Hematopoietic multipotent progenitor cell treated with erythropoietin and hydrocortisone succinate and interleukin-3 and kit ligand, for 15 days (in vitro differentiated cells): ENCODE data around the gene RCE1.

Experiments used
- DNase-seq: peaks from one replicate; pipeline ENCODE4 v3.0.0-alpha.2; 2015; ENCODE audit warnings: low spot score

The RCE1 gene

DNA sequence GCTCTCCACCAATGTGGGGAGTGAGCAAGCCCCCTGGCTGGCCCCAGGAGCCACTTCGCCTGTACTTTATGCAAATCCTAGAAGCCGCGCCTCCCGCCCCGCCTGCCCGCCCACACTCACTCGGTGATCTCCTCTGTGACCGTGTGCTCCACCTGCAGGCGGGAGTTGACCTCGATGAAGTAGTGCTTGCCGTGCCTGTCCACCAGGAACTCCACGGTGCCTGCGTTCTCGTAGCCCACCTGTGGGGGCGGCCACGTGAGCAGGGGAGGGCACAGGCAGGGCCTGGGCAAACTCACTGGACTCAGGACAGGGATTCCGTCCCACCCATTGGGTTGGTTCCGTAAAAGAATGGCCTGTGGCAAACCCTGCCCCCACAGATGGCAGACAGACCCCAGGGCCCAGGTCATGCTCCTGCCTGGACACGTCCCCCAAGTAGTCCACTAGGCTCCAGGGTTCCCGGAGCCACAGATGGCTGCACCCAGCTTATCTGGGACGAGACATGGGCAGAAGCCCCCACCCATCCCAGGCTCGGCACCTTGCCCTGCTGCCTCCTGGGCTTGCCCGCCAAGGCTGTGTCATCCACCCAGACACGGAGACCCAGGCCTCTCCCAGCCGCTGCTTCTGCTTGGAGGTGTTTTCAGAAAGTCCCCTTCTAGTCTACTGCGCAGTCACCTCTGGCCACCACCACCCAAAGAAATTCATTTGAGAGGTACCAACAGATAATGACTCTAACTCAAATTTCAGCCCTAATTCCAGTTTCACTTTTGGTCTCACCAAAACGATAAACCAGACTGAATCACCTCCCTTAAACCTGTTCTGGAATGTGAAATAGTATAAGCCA, 25.7 kb downstream of the RCE1 start:
- peak; percentile 86 for DNase-seq

GRCh38 chr11:66869567-66869870, 26.3 kb downstream of the RCE1 start:
- no peak for DNase-seq

DNA sequence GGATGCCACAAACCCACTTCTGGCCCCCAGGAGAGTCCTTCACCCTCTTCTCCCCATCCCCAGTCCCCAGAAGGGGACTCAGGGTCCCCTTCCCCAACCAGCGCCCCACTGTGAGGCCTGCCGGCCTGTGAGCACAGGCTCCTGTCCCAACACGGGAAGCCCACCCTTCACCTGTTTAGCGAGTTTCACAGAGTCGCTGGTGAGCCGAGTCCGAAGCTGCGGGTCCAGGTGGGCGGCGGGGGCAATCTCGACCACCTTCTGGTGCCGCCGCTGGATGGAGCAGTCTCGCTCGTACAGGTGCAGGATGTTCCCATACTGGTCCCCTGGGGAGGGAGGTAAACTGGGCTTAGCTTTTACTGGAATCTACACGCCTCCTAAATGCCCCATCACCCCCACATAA, 26.9 kb downstream of the RCE1 start:
- no peak for DNase-seq

DNA sequence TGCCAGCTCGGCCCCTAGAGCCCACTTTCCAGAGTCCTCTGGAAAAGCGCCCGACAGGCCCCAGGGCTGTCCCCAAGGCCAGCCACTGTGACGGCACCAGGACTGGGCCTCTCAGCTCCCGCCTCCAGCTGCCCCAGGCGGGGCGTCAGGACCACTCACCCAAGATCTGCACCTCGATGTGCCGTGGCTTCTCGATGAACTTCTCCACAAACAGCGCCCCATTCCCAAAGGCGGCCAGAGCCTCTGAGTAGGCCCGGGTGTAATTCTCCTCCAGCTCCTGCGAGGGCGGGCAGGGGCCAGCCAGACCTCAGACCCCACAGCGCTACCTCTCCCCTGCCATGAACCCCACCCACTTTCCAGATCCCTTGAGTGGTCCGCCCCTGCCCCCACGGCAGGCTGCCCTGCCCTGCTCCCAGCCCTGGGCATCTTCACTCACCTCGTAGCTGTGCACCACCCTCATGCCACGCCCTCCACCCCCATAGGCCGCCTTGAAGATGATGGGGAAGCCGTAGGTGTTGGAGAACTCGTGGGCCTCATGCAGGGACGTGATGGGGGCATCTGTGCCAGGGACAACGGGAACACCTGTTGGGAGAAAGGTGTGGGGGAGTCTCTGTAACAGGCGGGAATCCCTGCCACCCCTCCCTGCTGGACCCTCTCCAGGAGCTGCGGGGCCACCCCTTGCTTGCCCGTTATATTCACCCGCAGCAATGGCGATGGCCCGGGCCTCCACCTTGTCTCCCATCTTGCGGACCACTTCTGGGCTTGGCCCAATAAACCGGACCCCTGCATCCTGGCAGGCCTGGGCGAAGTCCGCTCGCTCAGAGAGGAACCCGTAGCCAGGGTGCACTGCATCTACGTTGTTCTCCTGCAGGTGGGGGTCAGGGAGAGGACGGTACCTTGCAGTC, 27.6 kb downstream of the RCE1 start:
- no peak for DNase-seq

GRCh38 chr11:66871521-66871901, 28.3 kb downstream of the RCE1 start:
- no peak for DNase-seq

GRCh38 chr11:66874232-66874631, 31.0 kb downstream of the RCE1 start:
- no peak for DNase-seq

GRCh38 chr11:66875378-66875777, 32.1 kb downstream of the RCE1 start:
- no peak for DNase-seq

DNA sequence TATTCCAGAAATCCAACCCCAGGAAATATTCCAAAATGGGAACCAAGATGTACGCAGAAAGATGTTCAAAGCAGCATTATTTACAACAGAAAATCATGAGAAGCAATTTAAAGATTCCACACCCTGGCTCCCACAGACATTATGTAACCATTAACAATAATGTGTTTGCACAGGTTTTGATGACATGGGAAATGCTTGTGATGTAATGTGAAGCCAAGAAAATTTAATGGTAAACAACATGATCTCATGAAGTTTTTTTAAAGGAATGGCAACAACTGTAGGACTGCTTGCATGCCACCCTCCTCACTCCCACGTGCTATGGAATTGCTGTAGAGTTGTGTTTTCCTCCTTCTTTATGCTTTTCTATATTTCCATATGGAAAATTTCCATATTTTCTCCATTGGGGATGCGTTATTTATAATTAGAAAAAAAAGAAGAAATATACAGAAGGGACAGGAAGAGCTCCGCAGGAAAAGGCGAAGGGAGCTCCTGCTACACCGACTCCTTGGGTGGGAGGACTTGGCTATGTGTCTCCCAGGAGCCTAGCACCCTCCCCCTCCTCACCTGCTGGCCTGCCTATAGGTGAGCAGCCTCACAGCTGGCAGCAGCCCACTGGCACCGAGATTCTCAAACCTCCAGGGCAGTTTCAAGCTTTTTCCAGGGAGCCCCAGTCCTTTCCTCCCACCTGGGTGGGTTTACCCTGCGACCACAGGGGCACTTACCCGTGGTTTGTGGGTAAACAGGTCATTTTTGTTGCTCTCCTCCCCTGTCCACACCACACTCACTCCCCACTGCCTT, 34.5 kb downstream of the RCE1 start:
- DNase-seq: no peak

- DNase-seq: no peak
Observed at GRCh38 chr11:66878474-66878873, 35.2 kb downstream of the RCE1 start.

- no peak for DNase-seq
Observed at GRCh38 chr11:66879000-66879399, 35.8 kb downstream of the RCE1 start.

DNA sequence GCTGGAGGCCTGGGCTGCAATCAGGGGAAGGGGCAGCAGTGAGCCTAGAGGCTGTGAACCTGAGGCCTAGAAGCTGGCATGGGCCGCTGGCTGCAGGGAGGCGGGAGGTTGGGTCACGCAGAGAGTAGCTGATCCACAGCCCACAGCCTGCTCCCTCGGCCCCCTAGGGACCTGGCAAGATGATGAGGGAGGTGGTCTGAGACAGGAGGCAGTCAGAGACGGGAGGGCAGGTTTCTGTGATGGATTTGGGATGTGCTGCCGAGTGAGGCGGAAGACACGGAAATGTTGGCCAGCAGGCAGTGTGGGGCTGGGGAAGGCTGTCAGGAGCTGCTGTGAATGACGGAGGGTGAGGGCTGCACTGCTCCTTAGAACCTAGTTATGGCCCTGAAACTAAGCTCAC, 36.3 kb downstream of the RCE1 start:
- no peak for DNase-seq

DNA sequence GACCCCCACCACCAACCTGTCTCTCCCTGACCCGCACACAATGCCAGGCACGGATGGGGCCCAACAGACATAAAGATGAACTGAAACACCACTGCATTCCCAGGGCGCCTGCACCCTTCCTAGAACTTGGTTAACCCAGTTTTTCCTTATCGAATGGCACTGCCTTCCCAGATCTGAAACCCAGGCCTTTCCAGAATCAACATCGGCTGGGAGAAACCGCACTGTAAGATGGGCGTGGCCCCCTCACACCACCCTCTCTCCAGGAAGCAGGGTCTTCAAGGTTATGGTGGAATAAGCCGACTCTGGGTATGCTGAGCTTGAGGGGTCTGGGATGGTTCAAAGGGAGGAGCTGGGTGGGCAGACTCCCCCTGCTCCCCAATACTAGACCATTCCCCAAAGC, 36.8 kb downstream of the RCE1 start:
- no peak for DNase-seq

GRCh38 chr11:66880496-66881450, 37.5 kb downstream of the RCE1 start:
- no peak for DNase-seq

- no peak for DNase-seq
Observed at GRCh38 chr11:66881451-66881835, 38.2 kb downstream of the RCE1 start.

GRCh38 chr11:66881927-66882452, 38.7 kb downstream of the RCE1 start:
- DNase-seq: no peak

- DNase-seq: no peak
Observed at GRCh38 chr11:66882561-66883015, 39.3 kb downstream of the RCE1 start.

- peak; percentile 69 for DNase-seq
Observed at GRCh38 chr11:66883016-66883965, 40.0 kb downstream of the RCE1 start.

DNA sequence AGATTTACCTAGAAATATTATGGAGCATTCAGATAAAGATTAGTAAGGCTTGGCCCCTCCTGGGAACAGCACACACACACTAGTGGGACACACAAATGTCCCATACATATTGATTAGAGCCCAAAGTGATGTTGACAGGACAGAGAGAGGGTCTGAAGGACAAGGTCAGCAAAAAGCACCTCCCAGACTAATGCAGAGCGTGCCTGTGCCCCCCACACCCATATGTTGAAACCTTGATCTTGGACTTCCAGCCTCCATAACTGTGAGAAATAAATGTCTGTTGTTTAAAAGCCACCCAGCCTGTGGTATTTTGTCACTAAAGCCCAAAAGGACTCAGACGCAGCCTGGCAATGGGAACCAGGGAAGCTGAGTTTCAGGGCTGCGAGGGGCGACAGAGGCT, 41.2 kb downstream of the RCE1 start:
- DNase-seq: no peak

DNA sequence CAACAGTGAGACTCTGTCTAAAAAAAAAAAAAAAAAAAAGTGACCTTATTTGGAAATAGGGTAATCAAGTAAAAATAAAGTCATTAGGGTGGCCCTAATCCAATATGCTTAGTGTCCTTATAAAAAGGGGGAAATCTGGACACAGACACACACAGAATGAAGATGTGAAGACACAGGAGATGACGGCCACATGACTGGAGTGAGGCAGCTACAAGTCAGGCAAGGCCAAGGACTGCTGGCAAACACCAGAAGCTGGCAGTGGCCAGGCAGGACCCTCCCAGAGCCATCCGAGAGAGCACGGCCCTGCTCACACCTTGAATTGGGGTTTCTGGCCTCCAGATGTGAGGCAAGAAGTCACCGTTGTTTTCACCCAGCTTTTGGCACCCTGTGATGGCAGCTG, 42.2 kb downstream of the RCE1 start:
- DNase-seq: no peak

DNA sequence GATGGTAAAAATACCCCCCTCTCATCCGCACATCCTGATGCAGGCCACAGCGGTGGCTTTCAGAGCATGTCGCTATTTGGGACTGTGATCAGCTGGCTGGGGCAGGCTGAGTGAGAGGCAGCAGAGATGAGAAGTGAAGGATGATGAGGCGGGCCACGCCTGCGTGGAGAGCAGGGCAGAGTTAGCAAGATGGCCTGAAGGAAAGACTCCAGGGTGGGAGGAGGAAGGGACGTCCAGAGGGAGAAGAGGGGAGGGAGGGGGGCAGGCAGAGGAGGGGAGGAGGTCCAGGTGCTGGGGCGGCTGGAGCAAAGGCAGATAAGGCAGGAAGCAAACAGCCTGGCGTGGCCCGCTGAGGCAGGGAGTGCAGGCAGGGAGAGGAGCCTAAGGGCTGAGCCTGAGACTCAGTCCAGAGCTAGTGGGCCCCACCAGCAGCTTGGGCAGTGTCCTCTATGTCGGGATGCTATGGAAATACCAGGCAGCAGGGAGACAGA, 42.8 kb downstream of the RCE1 start:
- DNase-seq: peak; percentile 33
